Liver (tissue), 5 donors: Measurements from ENCODE around the gene KRTAP27-1. TPM values are rescaled to one million over a fixed set of nuclear protein-coding genes. Genes with fewer than 3 reads are reported as not detected.

ENCODE experiments used
- polyA plus RNA-seq, 2 donors: library from polyadenylated mRNA; stranded (reverse) in 1 of 2; unstranded in 1 of 2; fragments of 200-250 nt in 1 of 2; fragments of >200 nt in 1 of 2; fragmentation: Nextera tagmentation in 1 of 2; extraction: Ambion mirVana in 1 of 2; gene quantifications; one replicate each; pipeline versions ENCODE4 v1.2.1 to v1.2.3, GENCODE V29; 2013 to 2015
- small RNA-seq: library from RNA; depleted of rRNA; stranded (forward); fragments of <200 nt; gene quantifications from one replicate; pipeline ENCODE3, GENCODE V24; 2014
- total RNA-seq, 2 donors: library from RNA; depleted of rRNA; stranded (reverse); fragments of >200 nt; gene quantifications; one replicate each; pipeline ENCODE4 v1.2.3, GENCODE V29; 2014
- donor health status: healthy.
- donor health status: healthy.
- donor health status: healthy.

The KRTAP27-1 gene
- total and polyA plus RNA-seq, 4 donors, result not detected

Small RNAs within 50 kb of the gene (small RNA-seq; reads per million reads assigned to genes)
- not detected for gene KRTAP23-1
- gene MIR4327, result not detected

Other genes with a start within 250 kb of the KRTAP27-1 start
- not detected for gene CLDN17, start 170.9 kb downstream of the KRTAP27-1 start, total RNA-seq
- not detected for gene CLDN17, start 170.9 kb downstream of the KRTAP27-1 start, polyA plus RNA-seq
- not detected for gene CLDN8, start 121.6 kb downstream of the KRTAP27-1 start, total RNA-seq
- gene CLDN8, start 121.6 kb downstream of the KRTAP27-1 start, polyA plus RNA-seq, result under 1 TPM in 1 of 2 donors, not detected in 1; 0.10 TPM
- gene KRTAP24-1, start 54.7 kb downstream of the KRTAP27-1 start, total RNA-seq, result not detected
- gene KRTAP24-1, start 54.7 kb downstream of the KRTAP27-1 start, polyA plus RNA-seq, result not detected
- not detected for gene KRTAP25-1, start 48.2 kb downstream of the KRTAP27-1 start, total RNA-seq
- not detected for gene KRTAP25-1, start 48.2 kb downstream of the KRTAP27-1 start, polyA plus RNA-seq
- not detected for gene KRTAP26-1, start 17.4 kb downstream of the KRTAP27-1 start, total RNA-seq
- not detected for gene KRTAP26-1, start 17.4 kb downstream of the KRTAP27-1 start, polyA plus RNA-seq
- not detected for gene KRTAP23-1, start 10.9 kb upstream of the KRTAP27-1 start, total RNA-seq
- not detected for gene KRTAP23-1, start 10.9 kb upstream of the KRTAP27-1 start, polyA plus RNA-seq
- gene KRTAP13-2, start 34.6 kb upstream of the KRTAP27-1 start, total RNA-seq, result not detected
- not detected for gene KRTAP13-2, start 34.6 kb upstream of the KRTAP27-1 start, polyA plus RNA-seq
- gene KRTAP13-1, start 58.3 kb upstream of the KRTAP27-1 start, total RNA-seq, result not detected
- not detected for gene KRTAP13-1, start 58.3 kb upstream of the KRTAP27-1 start, polyA plus RNA-seq
- gene KRTAP13-3, start 88.2 kb upstream of the KRTAP27-1 start, total RNA-seq, result not detected
- gene KRTAP13-3, start 88.2 kb upstream of the KRTAP27-1 start, polyA plus RNA-seq, result not detected
- gene KRTAP13-4, start 92.5 kb upstream of the KRTAP27-1 start, total RNA-seq, result not detected
- not detected for gene KRTAP13-4, start 92.5 kb upstream of the KRTAP27-1 start, polyA plus RNA-seq
- gene KRTAP15-1, start 102.6 kb upstream of the KRTAP27-1 start, total RNA-seq, result not detected
- gene KRTAP15-1, start 102.6 kb upstream of the KRTAP27-1 start, polyA plus RNA-seq, result not detected
- not detected for gene KRTAP19-1, start 142.7 kb upstream of the KRTAP27-1 start, total RNA-seq
- gene KRTAP19-1, start 142.7 kb upstream of the KRTAP27-1 start, polyA plus RNA-seq, result not detected
- not detected for gene KRTAP19-2, start 149.7 kb upstream of the KRTAP27-1 start, total RNA-seq
- not detected for gene KRTAP19-2, start 149.7 kb upstream of the KRTAP27-1 start, polyA plus RNA-seq
- gene KRTAP19-3, start 154.3 kb upstream of the KRTAP27-1 start, total RNA-seq, result not detected
- not detected for gene KRTAP19-3, start 154.3 kb upstream of the KRTAP27-1 start, polyA plus RNA-seq
- gene KRTAP19-4, start 159.5 kb upstream of the KRTAP27-1 start, total RNA-seq, result not detected
- not detected for gene KRTAP19-4, start 159.5 kb upstream of the KRTAP27-1 start, polyA plus RNA-seq
- gene KRTAP19-5, start 164.4 kb upstream of the KRTAP27-1 start, total RNA-seq, result not detected
- gene KRTAP19-5, start 164.4 kb upstream of the KRTAP27-1 start, polyA plus RNA-seq, result not detected
- gene KRTAP19-6, start 204.2 kb upstream of the KRTAP27-1 start, total RNA-seq, result not detected
- gene KRTAP19-6, start 204.2 kb upstream of the KRTAP27-1 start, polyA plus RNA-seq, result not detected
- not detected for gene KRTAP19-7, start 223.6 kb upstream of the KRTAP27-1 start, total RNA-seq
- not detected for gene KRTAP19-7, start 223.6 kb upstream of the KRTAP27-1 start, polyA plus RNA-seq